GM19023 (cell line): Measurements from ENCODE around the gene HTRA1.

Experiments
- ATAC-seq: cut with Tn5 transposase; IDR thresholded peaks from one replicate; pipeline ENCODE4 v1.9.1; 2021; ENCODE audit warnings: mild to moderate bottlenecking, moderate library complexity; ENCODE audit not compliant: unreplicated experiment

HTRA1 gene

DNA sequence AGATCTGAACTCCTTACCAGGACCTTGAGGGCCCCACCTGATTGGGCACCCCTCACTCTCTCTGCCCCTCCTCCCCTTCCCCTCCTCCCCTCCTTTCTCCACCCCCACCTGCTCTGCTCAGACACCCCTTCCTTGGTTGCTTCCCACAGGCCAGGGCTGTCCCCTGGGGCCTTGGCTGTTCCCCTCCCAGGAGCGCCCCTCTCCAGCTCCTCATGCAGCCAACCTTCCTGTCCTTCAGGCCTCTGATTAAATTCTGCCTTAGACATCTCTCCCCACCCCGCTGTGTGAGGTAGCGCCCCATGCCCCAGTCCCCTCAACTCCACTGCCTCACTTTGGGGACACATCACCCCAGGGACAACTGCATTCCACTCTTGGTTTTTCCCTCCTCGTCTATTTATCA lies 32.4 kb downstream of the HTRA1 start:
- no peak for ATAC-seq

GRCh38 chr10:122494173-122494820 lies 32.9 kb downstream of the HTRA1 start:
- ATAC-seq, result no peak

- no peak for ATAC-seq
Measured at GRCh38 chr10:122494833-122495232, 33.5 kb downstream of the HTRA1 start.

GRCh38 chr10:122495406-122496340 lies 34.3 kb downstream of the HTRA1 start:
- ATAC-seq, result no peak

DNA sequence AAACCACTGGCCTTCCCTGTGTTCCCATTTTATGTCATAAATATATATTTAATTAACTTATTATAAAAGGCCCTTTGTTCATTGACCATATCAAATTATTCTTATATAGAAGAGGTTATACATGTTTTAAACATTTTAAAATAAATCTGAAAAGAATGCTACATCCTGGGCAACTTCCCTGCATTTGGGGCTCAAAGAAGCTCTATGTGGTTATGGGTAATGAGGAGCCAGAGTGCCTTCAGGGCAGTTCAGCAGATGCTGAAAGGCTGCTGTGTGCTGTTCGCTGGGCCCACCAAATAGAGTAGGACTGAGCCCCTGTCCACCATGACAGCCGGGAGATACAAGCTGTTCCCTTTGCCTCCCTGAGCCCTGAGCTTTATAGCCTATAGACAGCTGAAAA lies 35.9 kb downstream of the HTRA1 start:
- ATAC-seq, result no peak

GRCh38 chr10:122498521-122498920 lies 37.2 kb downstream of the HTRA1 start:
- no peak for ATAC-seq

DNA sequence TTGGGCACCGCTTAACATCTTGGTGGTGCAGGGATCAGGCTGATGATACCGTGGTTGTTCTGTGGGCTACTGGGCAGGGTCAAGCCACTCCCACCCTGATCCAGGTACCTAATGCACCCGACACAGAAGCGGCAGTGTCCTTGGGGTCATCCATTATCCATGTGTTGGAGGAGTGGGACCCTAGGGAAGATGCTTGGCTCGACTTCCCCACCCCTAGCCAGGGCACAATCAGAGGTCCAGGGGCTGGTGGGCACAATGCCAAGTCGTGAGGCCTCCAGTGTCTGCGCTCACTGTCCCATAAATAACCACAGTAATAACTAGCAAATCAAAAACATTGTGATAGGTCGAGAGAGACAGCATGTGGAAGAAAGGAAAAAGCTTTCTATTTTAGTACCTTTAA lies 37.7 kb downstream of the HTRA1 start:
- no peak for ATAC-seq

- no peak for ATAC-seq
Measured at GRCh38 chr10:122499491-122499941, 38.2 kb downstream of the HTRA1 start.

GRCh38 chr10:122500194-122500593 lies 38.8 kb downstream of the HTRA1 start:
- ATAC-seq, result no peak

GRCh38 chr10:122500726-122501125 lies 39.4 kb downstream of the HTRA1 start:
- ATAC-seq, result no peak

DNA sequence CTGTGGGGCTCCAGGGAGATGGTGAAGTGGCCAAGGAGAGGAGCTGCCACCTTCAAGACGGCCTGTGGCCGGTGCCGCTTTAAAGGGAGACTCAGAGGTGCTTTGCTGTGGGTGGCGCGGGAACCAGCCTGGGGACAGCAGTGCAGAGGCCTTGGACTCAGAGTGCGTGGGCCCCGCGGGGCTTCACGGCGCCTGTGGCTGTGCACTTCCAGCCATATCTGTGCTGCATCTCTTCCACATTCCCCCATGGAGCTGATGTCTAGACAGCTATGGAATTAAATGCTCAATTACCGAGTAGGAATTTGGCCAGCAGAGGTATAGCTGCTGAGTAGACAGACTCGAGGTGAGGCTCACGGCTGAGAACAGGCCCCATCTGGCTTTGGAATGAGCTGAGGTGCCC lies 41.7 kb downstream of the HTRA1 start:
- ATAC-seq, result no peak

GRCh38 chr10:122503886-122504609 lies 42.7 kb downstream of the HTRA1 start:
- ATAC-seq, result no peak

- ATAC-seq, result no peak
Measured at GRCh38 chr10:122504610-122504950, 43.2 kb downstream of the HTRA1 start.

- no peak for ATAC-seq
Measured at GRCh38 chr10:122505011-122505410, 43.7 kb downstream of the HTRA1 start.

DNA sequence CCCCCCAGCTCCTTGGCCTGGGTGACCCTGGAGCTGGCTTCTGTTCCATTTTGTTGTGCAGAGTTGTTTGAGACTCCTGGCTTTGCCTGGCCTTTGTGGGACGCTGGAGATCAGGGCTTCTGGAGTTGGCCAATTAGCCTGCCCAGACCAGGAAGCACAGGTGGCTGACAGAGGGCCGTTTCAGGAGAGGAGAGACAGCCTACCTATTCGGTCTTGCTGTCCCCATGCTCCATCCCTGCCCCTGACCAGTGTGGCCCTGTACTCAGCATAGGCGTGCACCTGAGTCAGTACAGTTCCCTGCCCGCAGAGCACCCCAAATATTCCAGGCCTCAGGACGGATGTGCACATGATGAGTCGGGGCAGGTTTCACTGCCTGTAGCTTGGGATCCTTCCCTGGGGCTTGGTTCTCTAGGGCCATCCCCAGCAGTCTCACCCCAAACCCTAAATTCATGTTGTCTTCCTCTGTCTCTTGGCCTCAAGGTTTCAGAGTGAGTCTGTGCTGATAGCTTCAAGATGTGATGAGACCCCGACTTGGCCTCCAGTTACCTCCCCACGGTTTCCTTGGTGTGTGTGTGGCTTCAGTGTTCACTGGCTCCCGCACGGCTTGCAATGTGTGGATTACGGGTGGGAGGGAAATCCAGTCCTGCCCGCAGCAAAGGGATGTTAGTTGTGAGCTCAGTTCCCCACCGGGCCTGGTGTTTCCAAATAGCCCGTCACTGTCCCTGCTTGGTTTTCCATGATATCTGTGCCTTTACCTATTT lies 44.7 kb downstream of the HTRA1 start:
- no peak for ATAC-seq

GRCh38 chr10:122507616-122508015 lies 46.3 kb downstream of the HTRA1 start:
- ATAC-seq, result no peak

DNA sequence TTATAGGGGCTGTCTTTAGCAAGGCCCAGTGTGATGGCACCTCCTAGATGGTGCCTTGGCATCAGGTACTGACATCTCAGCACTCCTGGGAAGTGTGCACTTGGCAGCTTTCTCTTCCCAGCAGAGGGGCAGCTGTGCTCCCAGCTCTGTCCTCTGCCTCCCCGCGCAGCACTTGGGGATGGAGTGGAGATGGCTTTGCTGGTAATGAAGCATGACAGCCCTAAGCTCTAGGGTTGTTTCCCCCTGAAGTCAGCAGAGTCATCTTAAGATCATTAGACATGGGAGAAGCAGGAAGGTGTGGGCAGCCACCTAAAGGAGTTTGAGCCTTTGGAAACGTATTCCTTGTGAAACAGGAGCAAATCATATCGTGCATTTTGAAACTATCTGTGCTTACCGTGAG lies 46.7 kb downstream of the HTRA1 start:
- ATAC-seq, result no peak

DNA sequence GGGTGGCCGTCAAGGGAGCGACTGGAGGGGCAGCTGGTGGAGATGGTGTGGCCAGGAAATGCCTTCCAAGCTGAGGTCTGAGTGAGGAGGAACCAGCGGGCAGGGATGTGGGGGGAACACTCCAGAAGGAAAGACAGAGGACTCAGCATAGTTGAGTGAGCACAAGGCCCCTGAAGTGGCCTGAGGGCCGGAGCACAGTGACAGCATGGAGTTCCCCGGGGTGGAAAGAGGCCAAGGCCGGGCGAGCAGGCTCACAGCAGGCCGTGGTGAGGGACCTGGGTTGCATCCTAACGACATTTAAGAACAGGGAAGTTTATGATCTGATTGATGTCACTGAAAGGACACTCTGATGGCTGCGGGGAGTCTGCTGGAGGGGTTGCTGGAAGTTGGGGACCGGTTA lies 48.0 kb downstream of the HTRA1 start:
- no peak for ATAC-seq

- ATAC-seq, result no peak
Measured at GRCh38 chr10:122510326-122510725, 49.0 kb downstream of the HTRA1 start.

GRCh38 chr10:122510736-122511135 lies 49.4 kb downstream of the HTRA1 start:
- no peak for ATAC-seq

DNA sequence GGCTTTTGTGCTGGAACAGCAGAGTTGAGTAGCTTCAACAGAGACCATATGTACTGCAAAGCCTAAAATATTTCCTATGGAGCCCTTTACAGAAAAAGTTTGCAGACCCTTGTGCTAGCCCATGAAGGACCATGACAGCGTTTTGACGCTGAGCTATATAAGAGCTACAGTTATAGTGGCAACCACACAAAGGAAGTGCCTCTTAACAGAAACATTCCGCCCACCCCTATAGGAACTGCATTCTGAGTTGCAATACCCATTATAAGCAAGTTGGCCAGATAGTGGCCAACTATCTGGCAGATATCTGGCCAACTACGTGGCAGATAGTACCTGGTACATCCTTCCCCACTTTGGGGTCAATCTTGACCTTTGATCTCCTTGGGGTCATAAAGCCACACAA lies 51.7 kb downstream of the HTRA1 start:
- no peak for ATAC-seq
